HepG2 (cell line): ENCODE measurements around the gene ATRNL1. TPM values are rescaled to one million over a fixed set of nuclear protein-coding genes. Genes with fewer than 3 reads are reported as not detected.

ENCODE experiments used
- ATAC-seq: fragments of 200-7000 bp; cut with Tn5 transposase; 3 replicates; pipeline ENCODE4 v1.9.1; 2020; ENCODE audit warnings: mild to moderate bottlenecking, moderate library complexity
- BruUV-seq: library from RNA; stranded (reverse); fragments of 400-500 nt; replicated peaks from 2 replicates; lab custom pipeline; 2021; lab: Mats Ljungman, UMichigan
- CTCF ChIA-PET: fragments of 300-600 bp; formaldehyde crosslinking; extraction: SDS; loops from one replicate; lab custom pipeline; 2021; ENCODE audit warnings: low total read pairs, inconsistent platforms, low intra/inter-chr PET ratio; lab: Yijun Ruan, JAX
- POLR2A ChIA-PET: fragments of 350-600 bp; sonication (Branson Sonifier 250); formaldehyde crosslinking; loops from one replicate; lab custom pipeline; 2020; ENCODE audit warnings: antibody characterized with exemption, inconsistent platforms; lab: Yijun Ruan, JAX
- DNase-seq: peaks from one replicate; pipeline ENCODE4 v3.0.0-alpha.2; 2015; ENCODE audit warnings: low spot score
- FAIRE-seq: peaks from 3 replicates; lab custom pipeline; 2011; peaks lifted over from hg19 to GRCh38; lab: Jason Lieb, UNC
- H2AFZ ChIP-seq: one replicate; pipeline ENCODE4 v1.6.1; 2011; ENCODE audit warnings: low read length, inconsistent platforms
- H3K27ac ChIP-seq: fragments of 300-600 bp; 3 replicates; pipeline ENCODE4 v1.8.0; 2011; ENCODE audit warnings: mixed run types, mild to moderate bottlenecking, mixed read lengths, low read length, inconsistent platforms; ENCODE audit not compliant: insufficient read depth; ENCODE audit errors: extremely low read length
- H3K27me3 ChIP-seq, 2 experiments: fragments of 200-600 bp in 1 of 2; 2 replicates in 1 of 2; 3 replicates in 1 of 2; pipeline versions ENCODE4 v1.6.0 to v1.8.0; 2011; ENCODE audit warnings: low read length in 2 of 2, mild to moderate bottlenecking in 2 of 2, moderate library complexity in 2 of 2, inconsistent platforms in 1 of 2; ENCODE audit not compliant: insufficient read depth in 2 of 2, control insufficient read depth in 1 of 2
- H3K36me3 ChIP-seq, 2 experiments: fragments of 200-600 bp in 1 of 2; replicated peaks in 1 of 2; 2 replicates in 1 of 2; 3 replicates in 1 of 2; pipeline versions ENCODE4 v1.5.1 to v1.8.0; 2011; ENCODE audit warnings: low read length in 2 of 2, inconsistent platforms in 1 of 2; ENCODE audit not compliant: insufficient read depth in 2 of 2, control insufficient read depth in 1 of 2
- H3K4me1 ChIP-seq: 2 replicates; pipeline ENCODE4 v1.5.1; 2012; ENCODE audit warnings: low read length, inconsistent platforms; ENCODE audit not compliant: insufficient read depth
- H3K4me2 ChIP-seq: 2 replicates; pipeline ENCODE4 v1.6.0; 2011; ENCODE audit warnings: low read depth, low read length, inconsistent platforms
- H3K4me3 ChIP-seq, 3 experiments: fragments of 200-600 bp in 1 of 3; sonication (generic), shearing (Covaris generic) in 1 of 3; replicated peaks in 1 of 3; 2 replicates each; pipeline ENCODE4 v1.5.1; 2011 to 2016; ENCODE audit warnings: low read length in 3 of 3, inconsistent platforms in 2 of 3, low read depth in 2 of 3, mild to moderate bottlenecking in 2 of 3, control low read depth in 1 of 3, mixed read lengths in 1 of 3; ENCODE audit not compliant: insufficient read depth in 1 of 3
- H3K79me2 ChIP-seq: one replicate; pipeline ENCODE4 v1.6.1; 2011; ENCODE audit warnings: low read length, inconsistent platforms; ENCODE audit not compliant: insufficient read depth
- H3K9ac ChIP-seq: 2 replicates; pipeline ENCODE4 v1.6.0; 2011; ENCODE audit warnings: mild to moderate bottlenecking, low read depth, low read length, inconsistent platforms; ENCODE audit not compliant: insufficient read depth
- H3K9me3 ChIP-seq: 2 replicates; pipeline ENCODE4 v1.5.1; 2012; ENCODE audit warnings: mild to moderate bottlenecking, low read length
- H4K20me1 ChIP-seq: 2 replicates; pipeline ENCODE4 v1.6.0; 2011; ENCODE audit warnings: inconsistent platforms, mild to moderate bottlenecking, low read length, moderate library complexity; ENCODE audit not compliant: insufficient read depth
- ERF ChIP-seq: IDR thresholded peaks from 2 replicates; pipeline ENCODE4 v1.6.1; 2018; ENCODE audit warnings: missing biosample characterization, missing genetic modification reagents
- HMG20A ChIP-seq: IDR thresholded peaks from 2 replicates; pipeline ENCODE4 v1.6.1; 2016; ENCODE audit warnings: borderline replicate concordance
- RFXAP ChIP-seq: sonication (generic); formaldehyde crosslinking; IDR thresholded peaks from 2 replicates; pipeline ENCODE4 v1.4.0; 2020; ENCODE audit warnings: missing genetic modification reagents, borderline replicate concordance
- WGBS: methylation state at CpG from one replicate; pipeline ENCODE4 v1.1.6; 2017; ENCODE audit warnings: low lambda C conversion rate; 5-methylcytosine and 5-hydroxymethylcytosine counted together
- in situ Hi-C: cut with HindIII; loops from 2 replicates; pipeline ENCODE4 v1.10.0; 2017; ENCODE audit warnings: low pct_unique_long_range_greater_than_20kb; ENCODE audit not compliant: extremely low pct_ligation_motif_present
- intact Hi-C: fragments of 100-400 bp; cut with micrococcal nuclease; formaldehyde crosslinking; loops from one replicate; pipeline ENCODE4 v1.10.0; 2022; ENCODE audit not compliant: unreplicated experiment
- polyA plus RNA-seq, 8 experiments: library from polyadenylated mRNA; depleted of rRNA in 3 of 8; stranded (reverse) in 7 of 8; unstranded in 1 of 8; fragments of >200 nt; fragmentation: Illumina TruSeq in 4 of 8; extraction: Trizol in 4 of 8; gene quantifications; 2 replicates each; pipeline versions ENCODE4 v1.2.1 to v1.2.3, GENCODE V29; 2011 to 2016; ENCODE audit warnings: low read depth in 4 of 8, missing spikeins in 1 of 8, mixed read lengths in 1 of 8; ENCODE audit not compliant: insufficient read depth in 1 of 8
- total RNA-seq, 5 experiments: library from RNA; depleted of rRNA; stranded (reverse); fragments of >200 nt; fragmentation: Illumina TruSeq; extraction: Trizol; gene quantifications; 2 replicates each; pipeline ENCODE4 v1.2.3, GENCODE V29; 2016; ENCODE audit warnings: low read depth in 1 of 5
- TF ChIP-seq, protein P1 (sequence below): sonication (generic); formaldehyde crosslinking; IDR thresholded peaks from 2 replicates; pipeline ENCODE4 v1.4.0; 2020; ENCODE audit warnings: missing genetic modification reagents, borderline replicate concordance
- TF ChIP-seq, protein P2 (sequence below): sonication (generic); formaldehyde crosslinking; IDR thresholded peaks from 2 replicates; pipeline ENCODE4 v1.8.0; 2022; ENCODE audit warnings: missing genetic modification reagents, mild to moderate bottlenecking, inconsistent platforms, borderline replicate concordance

The ATRNL1 gene
- total and polyA plus RNA-seq, 2 of the 13 experiments (the other 11 are each of a cell fraction or from before 2014, with no cell fraction given), result 0.04 TPM; not detected in 1

GRCh38 chr10:115801992-115802391 lies 708.8 kb downstream of the ATRNL1 start:
- POLR2A ChIA-PET, result no interaction called here
- CTCF ChIA-PET, result no interaction called here
- Histone ChIP-seq H3K4me1 (no peaks in the 10 kb centered on the region), H3K9ac (no peak overlapping the region), H4K20me1 (no peaks in the 10 kb centered on the region), H3K4me2 (no peak overlapping the region), H3K79me2 (no peaks in the 10 kb centered on the region), H2AFZ (no peak overlapping the region), H3K27me3 (no peaks in the 10 kb centered on the region; a peak in 1 of 5 replicates), H3K4me3 (no peak overlapping the region), H3K9me3 (no peaks in the 10 kb centered on the region), H3K36me3 (no peaks in the 10 kb centered on the region), H3K27ac (no peak overlapping the region)
- 0% methylated on average over 2 of the region's 2 CpGs for WGBS
- ATAC-seq (no peak), FAIRE-seq (no peak), DNase-seq (no peak)
- intact Hi-C loops (no loop called here), in situ Hi-C loops (loop anchor here (10.0 kb wide), 1 partner anchor 483 kb away; no protein-coding TSS in a partner anchor)
- TF ChIP-seq, protein P1, sequence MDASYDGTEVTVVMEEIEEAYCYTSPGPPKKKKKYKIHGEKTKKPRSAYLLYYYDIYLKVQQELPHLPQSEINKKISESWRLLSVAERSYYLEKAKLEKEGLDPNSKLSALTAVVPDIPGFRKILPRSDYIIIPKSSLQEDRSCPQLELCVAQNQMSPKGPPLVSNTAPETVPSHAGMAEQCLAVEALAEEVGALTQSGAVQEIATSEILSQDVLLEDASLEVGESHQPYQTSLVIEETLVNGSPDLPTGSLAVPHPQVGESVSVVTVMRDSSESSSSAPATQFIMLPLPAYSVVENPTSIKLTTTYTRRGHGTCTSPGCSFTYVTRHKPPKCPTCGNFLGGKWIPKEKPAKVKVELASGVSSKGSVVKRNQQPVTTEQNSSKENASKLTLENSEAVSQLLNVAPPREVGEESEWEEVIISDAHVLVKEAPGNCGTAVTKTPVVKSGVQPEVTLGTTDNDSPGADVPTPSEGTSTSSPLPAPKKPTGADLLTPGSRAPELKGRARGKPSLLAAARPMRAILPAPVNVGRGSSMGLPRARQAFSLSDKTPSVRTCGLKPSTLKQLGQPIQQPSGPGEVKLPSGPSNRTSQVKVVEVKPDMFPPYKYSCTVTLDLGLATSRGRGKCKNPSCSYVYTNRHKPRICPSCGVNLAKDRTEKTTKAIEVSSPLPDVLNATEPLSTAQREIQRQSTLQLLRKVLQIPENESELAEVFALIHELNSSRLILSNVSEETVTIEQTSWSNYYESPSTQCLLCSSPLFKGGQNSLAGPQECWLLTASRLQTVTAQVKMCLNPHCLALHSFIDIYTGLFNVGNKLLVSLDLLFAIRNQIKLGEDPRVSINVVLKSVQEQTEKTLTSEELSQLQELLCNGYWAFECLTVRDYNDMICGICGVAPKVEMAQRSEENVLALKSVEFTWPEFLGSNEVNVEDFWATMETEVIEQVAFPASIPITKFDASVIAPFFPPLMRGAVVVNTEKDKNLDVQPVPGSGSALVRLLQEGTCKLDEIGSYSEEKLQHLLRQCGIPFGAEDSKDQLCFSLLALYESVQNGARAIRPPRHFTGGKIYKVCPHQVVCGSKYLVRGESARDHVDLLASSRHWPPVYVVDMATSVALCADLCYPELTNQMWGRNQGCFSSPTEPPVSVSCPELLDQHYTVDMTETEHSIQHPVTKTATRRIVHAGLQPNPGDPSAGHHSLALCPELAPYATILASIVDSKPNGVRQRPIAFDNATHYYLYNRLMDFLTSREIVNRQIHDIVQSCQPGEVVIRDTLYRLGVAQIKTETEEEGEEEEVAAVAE, result no peak
- TF ChIP-seq RFXAP (CRISPR knock-in tag), result no peak
- no peak for TF ChIP-seq HMG20A
- TF ChIP-seq, protein P2, sequence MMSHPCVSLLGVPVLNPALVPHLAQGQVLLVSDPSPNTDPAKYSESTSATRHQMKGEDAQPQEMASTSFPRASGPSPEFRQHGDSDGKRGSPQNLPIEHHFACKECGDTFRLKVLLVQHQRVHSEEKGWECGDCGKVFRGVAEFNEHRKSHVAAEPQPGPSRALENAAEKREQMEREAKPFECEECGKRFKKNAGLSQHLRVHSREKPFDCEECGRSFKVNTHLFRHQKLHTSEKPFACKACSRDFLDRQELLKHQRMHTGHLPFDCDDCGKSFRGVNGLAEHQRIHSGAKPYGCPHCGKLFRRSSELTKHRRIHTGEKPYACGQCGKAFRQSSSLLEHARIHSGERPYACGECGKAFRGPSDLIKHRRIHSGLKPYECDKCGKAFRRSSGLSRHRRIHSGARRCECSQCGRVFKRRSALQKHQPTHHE, result no peak
- TF ChIP-seq ERF (CRISPR knock-in tag), result no peak
- BruUV-seq, result no TSS peak
